ENCODE results near the gene GEN1.
"Not testable (repeated sequence)": the region's sequence is repeated elsewhere in the genome, so short reads cannot be mapped to it uniquely, and the experiment has no call there.

The GEN1 gene

DNA sequence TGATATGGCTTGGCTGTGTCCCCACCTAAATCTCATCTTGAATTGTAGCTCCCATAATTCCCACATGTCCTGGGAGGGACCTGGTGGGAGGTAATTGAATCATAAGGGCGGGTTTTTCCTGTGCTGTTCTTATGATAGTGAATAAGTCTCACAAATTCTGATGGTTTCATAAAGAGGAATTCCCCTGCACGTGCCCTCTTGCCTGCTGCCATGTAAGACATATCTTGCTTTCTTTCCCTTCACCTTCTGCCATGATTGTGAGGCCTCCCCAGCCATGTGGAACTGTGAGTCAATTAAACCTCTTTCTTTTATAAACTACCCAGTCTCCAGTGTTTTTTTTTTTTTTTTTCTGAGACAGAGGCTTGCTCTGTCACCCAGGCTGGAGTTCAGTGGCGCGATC lies 69.7 kb downstream of the GEN1 start:
- not testable (repeated sequence) for DNase-seq (ENCODE audit: low read depth)

DNA sequence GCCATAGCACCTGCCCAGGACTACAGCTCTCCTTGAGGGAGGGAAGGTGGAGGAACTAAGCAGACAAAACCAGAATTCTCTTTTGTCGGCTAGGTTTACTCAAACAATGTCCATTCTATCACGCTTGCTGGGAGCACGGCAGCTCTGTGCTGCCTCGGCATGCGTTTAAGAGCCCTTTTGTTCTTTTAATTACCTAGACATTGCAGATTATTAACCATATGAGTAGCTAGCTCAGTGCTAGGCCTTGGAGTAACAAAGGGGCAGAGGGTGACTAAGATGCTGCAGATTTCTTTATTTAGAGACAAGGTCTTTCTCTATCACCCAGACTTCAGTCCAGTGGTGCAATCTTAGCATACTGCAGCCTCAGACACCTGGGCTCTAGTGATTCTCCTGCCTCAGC lies 73.4 kb downstream of the GEN1 start:
- no peak for DNase-seq (ENCODE audit: low read depth)

DNA sequence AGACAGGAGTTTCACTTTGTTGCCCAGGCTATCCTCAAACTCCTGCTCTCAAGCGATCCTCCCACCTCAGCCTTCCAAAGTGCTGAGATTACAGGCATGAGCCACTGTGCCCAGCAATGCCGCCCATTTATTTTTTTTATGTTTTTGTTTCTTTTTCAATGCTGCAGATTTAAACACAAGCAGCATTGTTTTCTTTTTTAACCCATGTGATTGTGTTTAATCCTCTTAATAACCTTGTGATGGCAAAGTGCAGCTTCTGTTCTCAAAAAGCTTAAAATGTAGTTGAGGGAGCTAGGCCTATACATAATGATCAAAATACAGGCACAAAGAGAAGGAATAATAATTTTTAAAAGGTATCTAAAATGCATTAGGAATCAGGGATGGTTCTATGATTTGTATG lies 73.8 kb downstream of the GEN1 start:
- no peak for DNase-seq (ENCODE audit: low read depth)

DNA sequence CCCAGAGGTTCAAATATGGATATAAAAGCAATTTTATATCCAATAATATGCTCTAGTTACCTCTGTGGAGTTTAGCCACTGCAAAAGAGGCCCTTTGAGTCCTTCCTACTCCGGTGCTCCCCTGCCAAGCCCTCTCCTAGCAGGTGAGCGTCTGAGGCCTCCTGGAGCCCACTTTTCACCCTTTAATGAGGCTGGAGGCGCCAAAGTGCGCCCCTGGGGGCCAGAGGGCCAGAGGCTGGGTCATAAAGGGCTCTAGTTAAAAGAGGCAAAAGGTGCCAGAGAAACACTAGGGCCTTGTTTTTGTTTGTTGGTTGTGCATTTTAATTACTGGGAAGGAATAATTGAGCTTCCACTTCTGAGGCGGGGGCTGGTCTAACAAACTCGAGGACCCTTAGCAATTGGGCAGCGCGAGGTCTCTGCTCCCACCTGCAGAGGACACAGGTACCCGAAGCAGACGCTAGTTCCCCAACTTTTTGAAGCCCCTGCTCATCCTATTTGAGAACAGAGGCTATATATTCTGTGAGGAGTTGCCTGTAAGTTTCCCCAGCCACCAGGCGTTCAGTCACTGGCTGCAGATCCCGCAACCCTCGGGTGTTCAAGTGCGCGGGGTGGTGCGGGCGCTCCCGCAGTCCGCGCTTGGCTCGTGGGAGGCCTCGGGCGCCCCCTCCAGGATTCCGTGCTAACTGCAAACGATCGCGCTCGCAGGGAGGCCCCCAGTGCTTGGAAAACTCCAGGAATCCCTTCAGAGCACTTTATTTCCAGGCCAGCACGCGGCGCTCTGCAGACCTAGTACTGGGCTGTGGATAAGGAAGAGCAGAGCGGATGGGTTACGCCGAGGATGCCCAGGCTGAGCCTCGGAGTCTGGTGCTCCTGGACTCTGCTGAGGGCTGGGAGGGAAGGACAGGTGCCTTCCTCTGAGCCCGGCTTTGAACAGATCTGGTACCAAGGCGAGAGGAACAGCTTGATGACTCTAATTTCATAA lies 76.4 kb downstream of the GEN1 start:
- no peak for DNase-seq (ENCODE audit: low read depth)

DNA sequence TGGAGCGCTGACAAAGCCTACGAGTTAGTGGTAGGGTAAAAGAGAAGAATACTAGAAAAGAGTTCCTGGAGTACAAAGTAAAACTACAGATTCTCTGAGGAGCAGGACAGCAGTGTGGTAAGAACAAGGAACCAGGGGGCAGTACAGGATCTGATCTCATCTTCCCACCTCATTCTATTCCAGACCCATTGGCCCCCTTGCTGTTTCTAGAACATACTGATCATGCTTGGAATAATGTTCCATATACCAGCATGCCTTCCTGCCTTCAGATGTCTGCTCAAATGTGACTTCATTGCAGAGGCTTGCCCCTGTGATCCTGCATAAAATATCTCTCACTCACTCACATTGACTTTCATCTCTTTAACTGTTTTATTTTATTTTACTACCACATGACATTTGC lies 81.6 kb downstream of the GEN1 start:
- no peak for DNase-seq (ENCODE audit: low read depth)

Measured in activated gamma-delta T cell treated with anti-CD3 and anti-CD28 coated beads, Interleukin-2, amount 50 U/mL, for 16 hours (primary cell).